Measurements from ENCODE around the gene GRIA3.

GRIA3 gene

DNA sequence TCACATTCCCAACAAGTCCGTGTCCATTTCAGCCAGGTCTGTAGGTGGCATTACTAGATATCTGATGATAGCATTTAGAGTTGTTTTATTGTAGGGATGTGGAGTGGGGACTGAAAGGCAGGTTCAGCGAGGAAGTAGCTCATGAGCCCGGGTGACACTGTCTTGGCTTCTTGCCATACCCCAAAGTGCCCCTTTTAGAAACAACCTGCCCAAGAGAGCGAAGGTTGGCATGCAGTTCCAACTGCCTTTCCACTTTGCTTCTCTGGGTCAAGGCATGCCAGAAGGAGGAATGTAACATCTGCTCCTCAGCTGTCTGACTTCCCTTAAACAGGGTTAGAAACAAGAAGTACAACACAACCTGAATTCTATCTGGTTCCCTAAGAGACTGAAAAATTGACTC is 9.0 kb downstream of the GRIA3 start:
- DNase-seq (ENCODE audit: low read depth in 2 of 3, low spot score in 1 of 3): no peak

- DNase-seq (ENCODE audit: low read depth in 2 of 3, low spot score in 1 of 3): no peak
These were observed 15.3 kb downstream of the GRIA3 start for GRCh38 chrX:123199338-123199737.

DNA sequence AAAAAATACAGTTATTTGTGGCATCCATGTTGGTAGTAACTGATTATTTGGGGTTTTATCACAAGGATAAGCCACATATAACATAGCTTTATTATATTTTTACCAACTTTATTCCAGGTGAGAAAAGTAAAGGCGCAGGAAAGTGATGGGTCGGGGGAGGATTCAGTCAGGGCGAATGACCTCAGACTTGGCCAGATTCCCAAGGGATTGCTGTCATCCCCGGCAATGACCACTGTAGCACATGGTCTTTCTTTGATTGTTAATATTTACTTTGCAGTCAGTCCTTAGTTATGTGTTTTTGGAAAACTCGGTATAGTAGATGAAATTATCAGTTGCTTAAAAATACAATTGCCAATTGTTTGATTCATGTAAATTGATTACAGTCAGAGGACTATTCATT is 17.6 kb downstream of the GRIA3 start:
- no peak for DNase-seq (ENCODE audit: low read depth in 2 of 3, low spot score in 1 of 3)

GRCh38 chrX:123202523-123202922 is 18.4 kb downstream of the GRIA3 start:
- DNase-seq (ENCODE audit: low read depth in 2 of 3, low spot score in 1 of 3): no peak

GRCh38 chrX:123203772-123204171 is 19.7 kb downstream of the GRIA3 start:
- no peak for DNase-seq (ENCODE audit: low read depth in 2 of 3, low spot score in 1 of 3)

- DNase-seq (ENCODE audit: low read depth in 2 of 3, low spot score in 1 of 3): no peak
These were observed 22.1 kb downstream of the GRIA3 start for GRCh38 chrX:123206176-123206575.

- DNase-seq (ENCODE audit: low read depth in 2 of 3, low spot score in 1 of 3): no peak
These were observed 26.2 kb downstream of the GRIA3 start for GRCh38 chrX:123210252-123210651.

DNA sequence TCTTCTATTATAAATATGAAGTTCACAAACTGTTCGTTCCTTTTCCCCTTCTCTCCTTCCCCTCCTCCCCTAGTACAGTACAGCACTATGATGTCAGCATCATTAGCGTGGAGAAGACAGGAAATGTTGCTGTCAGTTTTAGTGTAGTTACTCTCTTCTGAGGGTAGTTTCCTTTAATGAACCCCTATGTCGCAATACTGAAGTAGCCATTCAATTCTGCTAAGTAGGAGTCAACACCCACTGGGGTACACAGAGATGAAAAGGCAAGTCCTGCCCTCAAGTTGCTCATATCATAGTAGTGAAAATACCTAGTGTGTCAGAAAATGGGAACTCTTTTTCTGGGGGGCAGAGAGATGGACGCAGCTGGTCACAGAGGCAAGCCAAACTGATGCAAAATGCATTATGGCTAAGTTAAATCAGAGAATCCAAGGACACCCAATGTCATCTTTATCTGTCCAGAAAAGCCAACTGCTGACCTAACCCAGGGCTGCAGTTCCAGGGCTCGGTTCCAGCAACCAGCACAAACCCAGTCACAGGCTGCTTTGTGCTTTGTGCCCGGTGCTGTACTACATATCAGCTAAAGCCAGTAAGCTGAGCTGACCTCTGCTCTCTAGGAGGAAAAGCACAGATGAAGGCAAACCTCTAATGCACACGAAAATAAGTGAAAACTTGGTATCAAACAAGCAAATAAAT is 31.5 kb downstream of the GRIA3 start:
- no peak for DNase-seq (ENCODE audit: low read depth in 2 of 3, low spot score in 1 of 3)

DNA sequence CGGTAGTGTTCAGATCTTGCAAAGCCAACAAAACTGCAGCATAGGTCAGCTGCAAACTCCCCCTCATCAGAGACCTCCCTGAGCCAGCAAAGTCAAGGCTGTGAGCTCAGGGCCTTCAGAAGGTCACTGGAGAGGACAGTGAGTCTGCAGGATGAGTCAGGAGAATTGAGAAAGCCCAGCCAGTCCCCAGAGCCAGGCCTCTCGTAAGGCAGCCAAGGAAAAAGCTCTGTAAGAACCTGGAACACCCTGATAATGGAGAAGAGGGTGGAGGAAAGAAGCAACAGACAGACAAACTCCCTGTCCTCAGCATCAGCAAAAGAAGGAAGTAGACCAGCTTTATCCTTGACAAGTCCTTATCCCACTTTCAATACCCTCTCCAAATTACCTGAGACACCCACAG is 33.0 kb downstream of the GRIA3 start:
- no peak for DNase-seq (ENCODE audit: low read depth in 2 of 3, low spot score in 1 of 3)

- no peak for DNase-seq (ENCODE audit: low read depth in 2 of 3, low spot score in 1 of 3)
These were observed 33.6 kb downstream of the GRIA3 start for GRCh38 chrX:123217728-123218127.

GRCh38 chrX:123219916-123220315 is 35.8 kb downstream of the GRIA3 start:
- no peak for DNase-seq (ENCODE audit: low read depth in 2 of 3, low spot score in 1 of 3)

GRCh38 chrX:123222920-123223319 is 38.8 kb downstream of the GRIA3 start:
- DNase-seq (ENCODE audit: low read depth in 2 of 3, low spot score in 1 of 3): no peak

- no peak for DNase-seq (ENCODE audit: low read depth in 2 of 3, low spot score in 1 of 3)
These were observed 39.3 kb downstream of the GRIA3 start for GRCh38 chrX:123223409-123223808.

GRCh38 chrX:123223859-123224258 is 39.8 kb downstream of the GRIA3 start:
- DNase-seq (ENCODE audit: low read depth in 2 of 3, low spot score in 1 of 3): no peak

DNA sequence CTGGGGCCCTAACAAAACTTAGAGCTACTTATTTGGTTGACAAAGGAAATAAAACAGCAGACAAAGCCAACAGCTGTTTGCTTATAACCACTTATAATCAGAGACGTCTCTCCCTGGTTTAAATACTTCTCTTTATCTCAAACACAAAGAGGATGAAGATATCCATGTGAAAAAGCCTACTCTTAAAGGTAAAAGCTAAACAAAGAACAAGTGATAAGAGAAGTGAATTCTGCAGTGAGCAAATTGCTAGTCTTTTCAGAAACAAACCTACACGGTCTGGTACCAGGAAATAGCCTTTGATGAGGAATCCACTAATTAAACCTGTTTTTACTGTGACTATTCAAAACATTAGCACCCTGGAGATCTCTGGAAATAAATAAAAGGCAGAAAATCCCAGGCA is 46.7 kb downstream of the GRIA3 start:
- no peak for DNase-seq (ENCODE audit: low read depth in 2 of 3, low spot score in 1 of 3)

- no peak for DNase-seq (ENCODE audit: low read depth in 2 of 3, low spot score in 1 of 3)
These were observed 52.8 kb downstream of the GRIA3 start for GRCh38 chrX:123236859-123237258.

GRCh38 chrX:123237271-123237670 is 53.2 kb downstream of the GRIA3 start:
- DNase-seq (ENCODE audit: low read depth in 2 of 3, low spot score in 1 of 3): no peak

DNA sequence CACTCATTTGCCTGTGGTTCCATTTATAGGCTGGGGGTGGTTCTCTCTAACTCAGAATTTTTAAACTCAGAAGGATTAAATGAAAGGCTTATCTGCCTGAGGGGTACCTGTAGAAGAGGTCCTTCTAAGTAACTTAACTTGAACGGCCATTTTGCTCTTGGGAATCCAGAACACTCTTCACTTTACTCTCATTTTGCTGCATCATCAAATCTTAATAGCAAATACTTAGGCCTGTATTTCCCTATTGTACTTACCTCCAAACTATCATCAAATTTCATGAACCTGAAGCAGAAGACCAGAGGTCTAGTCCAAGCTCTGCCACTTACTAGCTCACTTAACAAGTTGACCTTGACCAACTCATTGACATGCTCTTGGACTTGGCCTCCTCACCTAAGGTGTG is 70.4 kb downstream of the GRIA3 start:
- DNase-seq (ENCODE audit: low read depth in 2 of 3, low spot score in 1 of 3): no peak

GRCh38 chrX:123256378-123256777 is 72.3 kb downstream of the GRIA3 start:
- DNase-seq (ENCODE audit: low read depth in 2 of 3, low spot score in 1 of 3): no peak

DNA sequence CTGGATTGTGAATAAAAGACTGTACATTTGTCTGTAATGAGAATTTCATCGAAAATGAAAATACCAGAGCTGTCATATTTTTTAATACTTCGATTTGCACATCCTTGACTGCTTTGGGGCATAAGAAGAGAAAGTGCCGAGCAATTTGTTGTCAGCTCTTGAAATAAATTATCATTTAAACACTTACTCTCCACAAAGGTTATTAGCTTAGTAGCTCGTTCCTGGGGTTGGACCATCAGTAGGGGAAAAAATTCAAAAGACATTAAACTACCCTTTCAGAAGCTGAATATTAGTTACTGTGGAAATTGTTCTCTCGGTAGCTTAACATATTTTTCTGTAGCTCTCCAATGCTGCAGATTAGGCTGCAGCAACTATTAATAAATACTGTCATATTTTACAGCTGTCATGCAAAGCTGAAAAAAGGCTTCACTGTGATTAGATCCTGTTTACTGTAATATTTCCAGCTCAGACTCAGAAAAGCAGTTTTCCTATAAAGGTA is 76.9 kb downstream of the GRIA3 start:
- no peak for DNase-seq (ENCODE audit: low read depth in 2 of 3, low spot score in 1 of 3)

DNA sequence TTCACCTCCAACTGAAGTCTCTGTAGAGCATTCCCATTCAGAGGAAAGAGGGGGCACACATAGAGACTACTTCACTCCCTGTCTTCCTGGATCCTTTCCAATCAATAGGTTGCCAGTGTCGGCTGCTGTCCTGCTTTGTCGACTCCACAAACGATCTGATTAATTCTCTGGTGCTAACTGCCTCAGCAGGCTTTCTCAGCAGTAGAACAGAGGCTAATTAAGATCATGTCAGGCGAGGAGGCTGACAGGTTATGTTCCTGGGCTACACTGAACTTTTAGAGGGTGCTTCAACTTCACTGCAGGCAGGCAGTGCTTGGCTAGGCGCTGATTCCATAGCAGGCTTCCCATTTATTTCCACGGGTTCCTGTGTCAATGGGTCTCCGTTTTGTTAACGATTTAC is 79.2 kb downstream of the GRIA3 start:
- DNase-seq (ENCODE audit: low read depth in 2 of 3, low spot score in 1 of 3): no peak

- no peak for DNase-seq (ENCODE audit: low read depth in 2 of 3, low spot score in 1 of 3)
These were observed 79.7 kb downstream of the GRIA3 start for GRCh38 chrX:123263747-123264146.

DNA sequence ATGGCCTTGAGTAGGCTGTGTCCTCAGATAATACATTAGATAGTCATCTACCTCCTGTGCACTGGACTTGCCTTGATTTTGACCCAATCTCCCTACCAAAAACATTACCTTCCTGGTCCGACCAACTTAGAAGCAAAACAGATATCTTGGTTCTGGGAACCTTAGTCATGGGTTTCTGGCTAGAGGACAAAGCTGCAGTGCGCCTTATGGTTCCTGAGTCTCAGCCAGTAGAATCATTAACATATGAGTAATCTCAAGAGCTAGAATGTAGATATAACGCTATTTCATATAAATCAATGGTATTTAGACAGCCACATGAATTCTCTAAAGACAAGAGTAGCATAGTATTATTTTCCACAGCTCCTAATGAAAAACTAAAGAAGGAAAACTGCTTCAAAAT is 83.1 kb downstream of the GRIA3 start:
- no peak for DNase-seq (ENCODE audit: low read depth in 2 of 3, low spot score in 1 of 3)

All from stimulated activated CD4-positive, alpha-beta T cell treated with anti-CD3 and anti-CD28 coated beads, Interleukin-12 subunit alpha, Interleukin-12 subunit beta, amount 100 ng/mL, for 48 hours (primary cell).